ENCODE data around the gene NFAM1.

NFAM1 gene

GRCh38 chr22:42439021-42439567 is 6.9 kb upstream of the NFAM1 start:
- FAIRE-seq: no peak

DNA sequence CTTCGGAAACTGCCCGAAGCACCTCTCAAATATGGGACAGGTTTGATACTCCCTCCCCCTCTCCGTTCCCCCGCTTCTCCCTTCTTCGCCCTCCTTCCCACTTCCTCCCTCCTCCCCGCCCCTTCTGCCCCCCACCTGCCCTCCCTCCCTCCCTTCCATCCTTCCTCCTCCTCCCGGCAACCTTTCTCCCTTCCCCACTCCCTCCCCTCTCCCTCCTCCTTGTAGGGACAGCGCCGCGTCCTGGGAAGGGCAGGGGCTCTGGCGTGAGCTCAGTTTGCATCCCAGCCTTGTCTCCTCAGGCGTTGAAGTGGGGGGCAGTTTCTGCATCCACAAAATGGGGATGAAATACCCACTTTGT is 6.1 kb upstream of the NFAM1 start:
- FAIRE-seq: no peak

DNA sequence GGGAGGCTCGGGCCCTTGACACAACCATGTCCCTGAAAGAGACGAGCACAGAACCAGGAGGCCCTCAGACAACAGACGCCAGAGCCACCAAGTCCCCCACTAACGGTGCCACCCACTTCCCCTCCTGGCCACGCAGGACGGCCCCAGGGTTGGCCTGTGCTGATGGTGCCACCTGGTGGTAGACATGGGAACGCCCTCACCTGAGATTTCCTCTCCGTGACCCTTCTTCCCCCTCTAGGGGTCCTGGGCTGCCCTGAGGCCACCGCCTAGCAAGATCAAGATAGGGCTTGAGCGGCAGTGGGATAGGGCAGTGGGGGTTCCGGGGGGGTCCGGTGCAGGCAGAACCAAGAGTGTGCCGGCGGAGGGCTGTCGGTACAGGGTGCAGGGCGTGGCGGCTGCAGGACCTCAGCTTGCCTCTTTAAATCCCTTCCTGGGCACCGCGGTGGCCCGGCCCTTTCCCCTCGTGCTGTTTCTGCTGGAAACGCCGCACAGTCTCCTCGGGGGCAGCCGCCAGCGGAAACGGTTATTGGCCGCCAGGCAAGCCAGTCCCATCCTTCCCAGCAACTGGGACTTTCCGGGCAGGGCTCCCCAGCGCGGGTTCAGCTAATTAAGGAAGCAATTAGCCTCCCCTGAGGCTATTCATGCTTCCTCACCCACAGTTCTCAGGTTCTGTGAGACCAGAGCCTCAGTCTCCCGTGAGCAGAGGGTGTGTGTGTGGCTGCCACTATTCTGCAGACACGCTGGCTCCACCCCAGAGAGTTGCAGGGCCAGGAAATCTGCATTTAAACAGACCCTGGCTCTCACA is 5.5 kb upstream of the NFAM1 start:
- FAIRE-seq: peak; percentile 84

DNA sequence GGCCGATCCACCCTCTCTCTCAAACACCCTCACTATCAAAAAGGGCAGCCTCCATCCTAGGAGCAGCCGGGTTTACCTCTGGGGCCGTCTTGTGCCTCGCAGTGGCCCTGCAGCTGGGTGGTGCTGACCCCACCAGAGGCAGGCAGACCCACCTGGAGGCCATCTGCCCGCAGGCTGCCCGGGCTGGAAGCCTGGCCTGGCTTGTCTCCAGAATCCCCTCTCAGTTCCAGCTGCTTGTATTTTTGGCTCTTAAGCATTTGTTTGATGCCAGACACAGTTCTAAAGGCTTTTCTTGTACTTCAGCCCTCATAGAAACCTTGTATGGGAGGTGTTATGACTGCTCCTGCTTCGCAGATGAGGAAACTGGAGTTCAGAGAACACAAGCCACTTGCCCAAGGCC is 4.2 kb upstream of the NFAM1 start:
- no peak for FAIRE-seq

DNA sequence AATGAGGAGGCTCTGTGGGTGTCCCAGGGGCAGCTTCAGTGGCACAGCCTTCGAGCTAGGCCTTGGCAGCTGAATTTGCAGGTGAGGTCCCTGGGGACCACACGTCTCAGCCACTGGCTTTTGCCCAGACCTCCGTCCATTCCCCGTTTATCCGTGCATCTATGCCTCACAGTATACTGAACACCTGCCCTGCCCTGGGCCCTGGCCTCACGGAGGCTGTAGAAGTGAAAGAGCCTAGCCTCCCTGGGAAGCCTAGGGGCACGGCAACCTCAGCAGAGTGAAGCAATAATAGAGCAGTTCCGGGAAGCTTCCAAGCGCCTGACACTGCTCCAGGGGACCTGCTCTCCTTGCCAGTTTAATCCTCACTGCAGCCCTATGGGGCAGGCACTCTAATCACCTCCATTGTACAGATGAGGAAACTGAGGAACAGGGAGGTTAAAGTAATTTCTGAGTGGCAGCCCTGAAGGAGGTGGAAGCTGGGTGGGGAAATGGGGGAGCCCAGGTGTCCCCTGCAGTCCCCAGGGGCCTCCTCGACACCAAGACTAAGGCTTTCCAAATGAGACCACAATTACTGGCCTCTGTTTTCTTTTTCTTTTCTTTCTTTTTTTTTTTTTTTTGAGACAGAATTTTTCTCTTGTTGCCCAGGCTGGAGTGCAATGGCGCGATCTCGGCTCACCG is 2.7 kb upstream of the NFAM1 start:
- no peak for FAIRE-seq

DNA sequence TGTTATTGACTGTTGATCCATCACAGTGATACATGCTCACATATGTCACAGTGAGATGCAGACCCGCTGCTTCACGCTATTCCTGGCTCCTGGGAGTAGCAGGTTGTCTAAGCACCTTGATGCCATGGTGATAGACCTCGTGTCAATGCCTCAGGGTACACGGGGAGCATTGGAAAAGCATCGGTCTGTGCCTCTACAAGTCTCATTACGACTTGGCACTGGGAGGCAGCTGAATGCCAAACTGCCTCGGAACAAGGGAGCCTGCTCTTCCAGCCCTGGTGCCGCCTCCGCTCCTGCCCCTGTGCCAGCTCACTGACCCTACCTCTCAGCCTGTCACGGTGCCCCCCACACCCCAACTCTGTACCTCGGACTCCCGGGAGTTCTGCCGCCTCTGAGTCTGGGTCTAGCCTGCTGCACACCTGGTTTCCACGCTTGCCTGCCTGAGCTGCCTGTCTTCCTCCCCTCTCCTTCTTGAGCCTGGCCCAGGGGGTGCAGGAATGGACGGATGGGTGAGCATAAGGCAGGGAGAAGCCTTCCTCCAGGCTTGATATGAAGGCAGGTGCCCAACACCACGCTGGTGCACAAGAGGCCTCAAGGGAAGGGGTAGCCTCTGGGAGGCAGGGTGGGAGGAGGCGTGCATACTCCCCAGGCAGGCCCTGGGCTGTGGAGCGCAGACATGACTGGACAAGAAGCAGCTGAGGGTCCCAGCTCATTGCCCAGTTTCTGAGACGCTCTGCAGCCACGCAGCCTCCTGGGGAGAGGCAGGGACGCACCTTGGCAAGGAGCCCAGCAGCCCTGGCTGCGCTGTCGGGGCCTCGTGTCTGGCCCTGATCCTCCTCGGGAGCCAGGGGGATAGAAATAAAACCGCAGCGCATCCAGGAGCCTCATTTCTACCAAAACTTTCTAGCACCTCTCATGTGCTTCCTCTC is 1.8 kb upstream of the NFAM1 start:
- no peak for FAIRE-seq

DNA sequence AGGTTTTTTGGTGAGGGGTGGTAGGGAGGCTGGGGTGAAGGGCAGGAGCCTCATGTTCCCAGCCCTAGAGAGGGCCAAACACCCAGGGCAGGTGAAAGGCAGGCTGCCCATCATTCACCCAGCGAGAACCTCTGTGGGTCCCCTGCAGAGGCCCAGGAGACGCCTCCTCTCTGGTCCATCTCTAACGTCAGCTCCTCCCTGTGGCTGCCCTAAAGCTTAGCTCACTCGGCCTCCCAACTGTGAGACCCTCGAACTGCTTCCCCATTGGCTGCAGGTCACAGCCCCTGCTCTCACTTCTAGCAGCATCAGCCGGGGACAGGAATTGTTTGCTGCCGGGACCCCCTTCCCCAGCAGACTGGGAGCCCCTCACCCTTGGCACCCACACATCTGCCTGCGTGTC is 615 bp upstream of the NFAM1 start:
- no peak for FAIRE-seq

DNA sequence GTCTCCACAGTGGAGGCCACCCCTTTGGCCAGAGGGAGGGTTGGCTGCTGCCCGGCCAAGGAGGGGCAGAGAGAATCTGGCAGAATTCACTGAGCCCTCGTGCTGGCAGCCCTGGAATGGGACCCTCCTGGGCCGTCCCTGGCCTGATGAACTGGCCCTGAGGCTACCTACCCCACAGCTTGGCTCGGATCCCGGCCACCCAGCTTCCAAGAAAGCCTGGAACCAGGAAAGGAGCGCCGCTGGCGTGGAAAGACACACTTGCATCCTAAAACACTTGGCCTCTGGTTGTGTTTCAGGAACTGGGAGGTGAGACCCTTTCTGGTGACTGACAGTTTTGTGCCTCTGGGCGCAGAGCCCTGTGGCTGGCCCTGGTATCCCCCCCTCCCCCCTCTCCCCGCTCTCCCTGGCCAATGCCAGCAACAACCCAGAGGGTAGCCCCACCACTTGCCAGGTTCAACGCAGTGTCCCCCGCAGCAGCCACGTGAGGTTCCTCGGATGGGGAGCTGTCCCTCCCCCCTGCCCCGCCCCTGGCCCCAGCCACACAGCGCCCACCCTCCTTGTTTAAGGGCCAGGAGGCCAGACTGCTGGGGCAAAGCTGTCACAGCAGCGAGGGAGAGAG is 693 bp downstream of the NFAM1 start:
- no peak for FAIRE-seq

- no peak for FAIRE-seq
Observed at GRCh38 chr22:42430528-42431125, 1.6 kb downstream of the NFAM1 start.

DNA sequence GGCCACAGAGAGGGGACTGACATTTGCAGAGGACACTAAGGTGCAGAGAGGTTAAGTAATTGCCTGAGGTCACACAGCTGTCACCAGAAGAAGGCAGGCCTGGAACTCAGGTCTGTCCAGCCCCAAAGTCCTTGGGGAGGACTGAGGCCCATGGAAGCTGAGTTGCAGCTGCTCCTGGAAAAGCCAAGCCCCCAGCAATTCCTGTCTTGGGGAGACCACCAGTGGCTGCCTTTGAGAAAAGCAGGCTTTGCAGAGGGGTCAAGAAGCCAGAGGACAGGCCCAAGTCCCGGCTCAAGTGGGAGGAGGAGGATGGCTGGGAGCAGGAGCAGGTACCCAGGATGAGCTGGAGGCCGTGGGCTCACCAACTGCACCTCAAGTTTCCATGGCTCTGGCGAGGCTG is 3.4 kb downstream of the NFAM1 start:
- no peak for FAIRE-seq

GRCh38 chr22:42428025-42428424 is 4.2 kb downstream of the NFAM1 start:
- FAIRE-seq: no peak

DNA sequence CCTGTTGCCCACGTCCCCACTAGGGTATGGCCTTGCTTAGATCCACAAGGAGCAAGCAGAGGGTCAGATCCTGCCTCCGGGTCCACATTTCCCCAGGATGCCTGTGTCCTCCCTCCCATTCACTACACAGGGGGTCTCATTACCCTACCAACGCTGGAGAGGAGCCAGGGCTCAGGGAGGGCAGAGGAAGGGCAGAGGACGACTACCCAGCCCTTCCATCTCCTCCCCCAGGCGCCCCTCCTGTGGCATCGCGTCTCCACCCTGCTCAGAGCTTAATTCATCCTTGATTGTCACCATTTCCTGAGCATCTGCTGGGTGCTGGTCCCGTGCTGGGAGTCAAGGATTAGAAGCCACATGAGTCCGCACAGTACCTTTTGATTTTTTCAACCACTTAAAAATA is 5.0 kb downstream of the NFAM1 start:
- FAIRE-seq: no peak

DNA sequence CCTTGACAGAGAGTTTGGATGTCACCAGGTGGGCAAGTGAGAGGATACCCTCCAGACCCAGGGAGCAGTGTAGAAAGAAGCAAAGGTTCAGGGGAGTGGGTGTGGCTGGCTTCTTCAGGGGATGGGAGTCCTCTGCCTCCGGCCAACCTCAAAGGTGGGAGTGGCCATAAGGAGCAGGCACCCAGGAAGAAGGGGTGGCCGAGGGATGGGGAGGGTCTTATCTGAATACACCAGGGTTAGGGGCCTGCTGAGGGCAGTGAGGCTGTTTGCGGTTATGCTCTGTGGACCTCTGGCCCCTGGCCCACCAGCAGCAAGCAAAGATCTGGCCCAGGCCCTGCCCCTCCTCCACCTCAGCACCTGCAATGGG is 6.2 kb downstream of the NFAM1 start:
- no peak for FAIRE-seq

GRCh38 chr22:42425337-42425988 is 6.7 kb downstream of the NFAM1 start:
- no peak for FAIRE-seq

DNA sequence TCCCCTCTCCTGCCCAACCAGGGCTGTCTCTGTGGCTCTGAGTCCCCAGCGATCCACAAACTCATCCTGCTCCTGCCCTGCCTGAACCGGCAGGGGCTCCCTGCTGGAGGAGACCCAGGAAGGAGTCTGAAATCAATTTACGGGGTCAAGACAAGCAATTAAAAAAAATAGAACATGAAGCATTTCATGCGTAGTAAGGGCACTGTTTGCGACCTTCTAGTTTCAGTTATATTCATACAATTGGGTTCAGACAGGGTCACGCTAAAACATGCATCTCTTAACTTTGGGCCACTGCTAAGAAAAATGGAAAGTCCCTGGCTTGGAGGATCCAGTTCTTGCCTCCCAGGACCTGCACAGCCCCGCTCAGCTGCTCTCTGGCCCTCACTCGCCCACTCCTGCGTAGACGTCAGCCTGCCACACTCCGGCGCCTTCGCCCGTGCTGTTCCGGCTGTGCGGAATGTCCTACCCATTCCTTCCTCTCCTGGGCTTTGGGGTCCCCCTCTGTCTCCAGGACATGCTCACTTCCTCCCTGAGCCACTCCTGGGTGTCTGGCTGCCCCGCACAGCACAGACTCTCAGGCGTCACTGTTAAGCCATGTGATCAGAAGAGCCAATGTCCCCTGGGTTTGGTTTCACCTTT is 12.8 kb downstream of the NFAM1 start:
- FAIRE-seq: no peak

- no peak for FAIRE-seq
Observed at GRCh38 chr22:42418811-42419242, 13.4 kb downstream of the NFAM1 start.

- no peak for FAIRE-seq
Observed at GRCh38 chr22:42417645-42418305, 14.4 kb downstream of the NFAM1 start.

DNA sequence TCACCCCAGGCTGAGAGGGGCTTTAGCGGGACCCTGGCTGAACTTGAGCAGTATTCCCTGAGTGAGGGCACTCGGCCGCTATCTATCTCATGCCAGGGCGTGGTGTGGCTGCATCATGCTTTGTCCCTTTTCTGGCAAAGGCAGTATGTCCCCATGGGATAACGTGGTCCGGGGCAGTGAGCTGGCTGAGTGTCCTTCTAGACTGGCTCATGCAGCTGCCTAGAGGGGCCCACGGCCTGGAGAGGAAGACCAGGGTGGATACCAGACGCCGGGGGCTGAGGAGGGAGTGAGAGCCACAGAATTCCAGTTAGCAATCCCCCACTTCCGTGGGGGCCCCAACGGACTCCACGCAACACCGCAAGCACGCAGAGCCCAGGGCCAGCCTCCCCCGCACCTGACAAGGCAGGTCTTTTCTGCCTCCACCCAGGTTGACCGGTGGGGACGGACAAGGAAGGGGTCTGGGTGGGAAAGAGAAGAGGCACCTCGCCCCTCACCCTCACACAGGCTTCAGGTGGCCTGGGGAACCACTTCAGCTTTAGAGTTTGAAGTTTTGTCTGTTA is 15.5 kb downstream of the NFAM1 start:
- no peak for FAIRE-seq

DNA sequence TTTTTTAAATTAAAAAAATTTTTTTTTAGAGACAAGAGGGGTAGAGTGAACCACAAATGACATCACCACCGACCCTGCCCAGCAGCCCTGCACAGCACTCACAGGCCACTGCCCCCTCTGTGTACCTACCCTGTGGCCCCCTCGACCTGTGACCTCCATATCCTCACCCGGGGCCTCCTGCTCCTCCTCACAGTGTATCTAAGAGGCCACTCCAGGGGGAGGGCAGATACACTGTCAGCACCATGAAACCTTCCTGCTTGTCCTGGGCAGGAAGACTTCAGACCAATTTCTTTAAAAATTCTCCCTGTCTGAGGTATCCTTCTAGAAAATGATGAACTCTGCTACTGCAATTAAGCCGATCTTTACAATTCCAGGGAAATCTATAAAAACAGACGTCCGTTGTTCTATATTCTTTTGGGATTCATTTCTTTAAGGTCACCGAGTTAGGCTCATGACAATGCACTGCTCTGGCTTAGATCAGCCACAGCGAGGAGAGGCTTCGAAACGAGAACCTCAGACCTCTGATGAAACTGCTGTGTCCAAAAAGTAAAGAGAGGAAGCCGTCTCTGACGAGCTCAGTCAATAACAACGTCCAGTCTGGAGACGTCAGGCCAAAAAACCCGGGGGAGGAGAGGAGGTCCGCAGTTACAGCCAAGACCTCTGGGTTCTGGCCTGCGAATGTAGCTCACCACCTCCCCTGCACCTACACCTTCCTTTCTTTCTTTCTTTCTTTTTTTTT is 17.5 kb downstream of the NFAM1 start:
- no peak for FAIRE-seq

DNA sequence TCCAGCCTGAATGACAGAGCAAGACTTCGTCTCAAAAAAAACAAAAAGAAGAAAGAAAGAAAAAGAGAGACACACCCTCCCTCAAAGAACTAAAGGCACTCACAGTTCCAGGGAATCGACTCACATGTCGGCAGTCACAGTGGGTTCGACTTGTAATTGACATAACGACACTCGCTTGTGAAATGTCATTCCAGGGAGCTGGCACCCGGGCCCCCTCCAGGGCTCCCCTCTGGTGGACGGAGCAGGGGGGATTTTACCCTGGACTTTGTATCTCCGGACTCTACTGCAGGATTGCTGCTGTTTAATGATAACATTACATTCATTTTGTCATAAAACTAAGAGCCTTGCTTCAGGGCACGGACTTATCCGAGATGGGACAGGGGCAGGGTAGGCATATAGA is 18.2 kb downstream of the NFAM1 start:
- FAIRE-seq: no peak
